Fibroblast of skin of left quadriceps (primary cell): ENCODE results near the gene CXCR4.
"Not testable (repeated sequence)": the region's sequence is repeated elsewhere in the genome, so short reads cannot be mapped to it uniquely, and the experiment has no call there.

Source experiments
- DNase-seq, 2 experiments: peaks; one replicate each; pipeline ENCODE4 v3.0.0-alpha.2; 2013; ENCODE audit warnings: low read depth in 2 of 2

Gene CXCR4

GRCh38 chr2:136115183-136115761 lies 2.7 kb downstream of the CXCR4 start:
- DNase-seq, result no peak

- DNase-seq, result no peak
Observed at GRCh38 chr2:136114382-136114781, 3.6 kb downstream of the CXCR4 start.

GRCh38 chr2:136113209-136113971 lies 4.6 kb downstream of the CXCR4 start:
- no peak for DNase-seq

DNA sequence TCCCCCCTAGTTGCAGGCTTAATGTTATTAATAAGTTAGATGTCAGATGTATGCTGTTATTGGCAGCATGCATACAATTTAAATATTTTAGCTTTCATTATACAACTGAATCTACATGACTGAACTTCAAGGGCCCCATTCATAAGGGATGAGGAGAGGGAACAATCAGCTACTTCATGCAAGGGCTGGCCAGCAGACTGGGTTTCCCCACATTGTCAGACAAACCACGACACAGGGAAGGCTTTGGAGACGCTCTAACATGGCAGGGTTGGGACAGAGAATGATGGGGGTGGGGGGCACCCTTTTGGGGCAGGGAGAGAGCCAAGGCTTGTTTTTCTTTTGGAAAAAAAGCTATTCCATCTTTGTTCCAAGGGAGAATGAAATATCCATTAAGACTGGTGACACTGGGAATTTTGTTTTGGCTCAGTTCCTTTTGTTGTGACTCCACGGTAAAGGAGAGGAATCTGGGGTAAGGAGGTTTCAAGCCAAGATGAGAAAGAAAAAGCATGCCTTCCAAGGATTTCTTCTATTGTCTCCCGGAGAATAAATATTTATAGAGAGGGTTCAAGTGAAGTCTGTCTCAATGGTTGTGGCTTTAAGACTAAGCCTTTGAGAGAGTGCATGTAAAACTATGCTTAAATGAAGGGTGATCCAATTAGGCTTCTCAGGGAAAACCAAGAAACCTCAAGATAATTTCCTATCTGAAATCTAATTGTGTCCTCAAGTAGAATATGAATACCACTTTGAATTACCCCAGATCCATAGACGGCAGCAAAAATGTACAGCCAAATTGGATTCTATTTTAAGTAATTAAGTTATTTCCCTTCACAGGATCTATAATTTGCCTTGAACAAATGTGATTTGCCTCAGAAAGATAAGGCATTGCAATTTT lies 5.4 kb downstream of the CXCR4 start:
- DNase-seq, result no peak

GRCh38 chr2:136111711-136112110 lies 6.2 kb downstream of the CXCR4 start:
- no peak for DNase-seq

GRCh38 chr2:136110526-136110925 lies 7.4 kb downstream of the CXCR4 start:
- DNase-seq, result no peak

DNA sequence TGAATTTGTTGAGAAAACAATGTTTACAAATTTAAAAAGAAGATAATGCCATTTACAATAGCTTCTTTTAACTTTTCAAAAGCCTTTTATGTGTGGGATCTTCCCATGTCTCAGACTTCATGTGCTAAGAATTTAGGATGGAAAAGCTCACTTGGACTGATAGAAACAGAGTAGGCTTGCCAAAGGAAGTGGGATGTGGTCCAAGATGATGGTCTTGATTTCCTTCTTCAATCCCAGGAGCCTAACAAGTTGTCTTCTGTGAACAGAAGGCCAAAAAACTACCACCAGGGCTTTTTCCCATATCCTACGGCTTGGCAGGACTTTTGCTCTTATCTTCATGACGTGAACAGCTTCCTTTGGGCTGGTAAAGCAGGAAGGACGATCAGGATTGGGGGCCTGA lies 9.5 kb downstream of the CXCR4 start:
- DNase-seq, result no peak

DNA sequence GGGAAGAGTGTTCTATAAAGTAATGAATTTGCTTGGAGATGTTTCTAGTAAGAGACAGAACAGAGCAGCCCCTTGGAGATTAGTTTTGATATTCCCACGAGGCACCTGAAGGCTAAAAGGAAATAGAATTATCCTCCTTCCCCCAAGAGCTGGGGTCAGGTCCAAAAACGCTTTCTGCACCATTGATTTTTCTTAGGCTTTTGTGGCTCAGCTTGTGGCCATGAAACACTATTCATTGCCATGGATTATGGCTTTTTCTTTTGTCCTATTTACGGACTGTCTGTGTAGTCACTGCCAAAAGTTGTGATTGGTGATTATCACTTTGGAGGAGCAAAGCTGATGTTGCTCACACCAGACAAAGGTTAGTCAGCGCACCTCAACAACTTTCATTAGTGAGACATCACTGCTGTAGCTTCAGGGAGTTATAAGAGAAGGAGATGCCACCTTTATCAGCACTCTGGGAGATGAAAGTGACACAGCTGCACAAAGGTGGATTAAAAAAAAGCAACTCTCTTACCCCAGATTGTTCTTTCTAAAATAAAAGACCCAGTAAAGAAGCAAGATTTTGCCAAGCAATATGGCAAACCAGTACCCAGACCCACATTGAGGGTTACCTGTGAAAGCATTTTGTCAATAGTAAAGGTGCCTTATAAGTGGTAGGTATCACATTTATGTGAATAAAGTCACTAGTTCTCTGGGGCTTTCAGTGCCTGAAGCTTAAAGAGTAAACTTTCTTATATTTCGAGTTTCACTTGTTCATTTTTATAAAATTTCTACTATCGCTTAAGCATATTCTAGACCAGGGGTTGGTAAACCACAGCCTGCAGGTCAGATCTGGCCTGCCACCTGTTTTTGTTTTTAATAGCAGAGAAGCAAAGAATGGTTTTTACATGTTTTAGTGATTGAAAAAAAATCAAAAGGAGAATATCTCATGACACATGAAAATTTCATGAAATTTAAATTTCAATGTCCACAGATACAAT lies 10.6 kb downstream of the CXCR4 start:
- no peak for DNase-seq

DNA sequence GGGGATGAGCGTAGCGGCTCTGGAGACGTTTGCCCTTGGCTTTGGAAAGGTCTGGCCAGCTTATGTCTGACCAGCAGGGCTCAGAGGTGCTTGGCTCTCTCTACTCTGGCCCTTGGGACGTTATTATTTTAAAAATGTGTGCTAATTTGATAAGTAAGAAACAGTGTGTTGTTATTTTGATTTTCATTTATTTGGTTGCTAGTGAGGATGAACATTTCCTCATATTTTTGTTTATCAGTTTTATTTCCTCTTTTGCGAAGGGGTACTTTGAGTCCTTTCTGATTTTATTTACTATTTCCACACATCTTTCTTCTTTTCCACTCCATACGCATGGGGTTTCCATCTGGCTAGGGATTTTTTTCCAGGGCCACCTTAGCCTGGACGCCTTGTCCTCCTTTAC lies 11.4 kb downstream of the CXCR4 start:
- DNase-seq, result no peak

DNA sequence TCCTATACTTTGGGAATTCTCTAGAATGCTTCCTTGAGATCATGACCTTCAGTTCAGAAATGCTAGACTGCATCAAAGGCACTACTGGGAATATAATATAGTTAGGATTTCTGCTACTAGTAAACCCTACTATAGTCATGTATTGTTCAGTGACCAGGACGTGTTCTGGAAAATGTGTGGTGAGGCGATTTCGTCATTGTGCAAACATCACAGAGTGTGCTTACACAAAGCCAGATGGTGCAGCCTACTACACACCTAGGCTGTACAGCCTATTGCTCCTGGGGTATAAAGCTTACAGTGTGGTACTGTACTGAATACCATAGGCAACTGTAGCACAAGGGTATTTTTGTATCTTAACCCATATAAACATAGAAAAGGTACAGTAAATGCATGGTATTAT lies 13.0 kb downstream of the CXCR4 start:
- DNase-seq, result no peak

DNA sequence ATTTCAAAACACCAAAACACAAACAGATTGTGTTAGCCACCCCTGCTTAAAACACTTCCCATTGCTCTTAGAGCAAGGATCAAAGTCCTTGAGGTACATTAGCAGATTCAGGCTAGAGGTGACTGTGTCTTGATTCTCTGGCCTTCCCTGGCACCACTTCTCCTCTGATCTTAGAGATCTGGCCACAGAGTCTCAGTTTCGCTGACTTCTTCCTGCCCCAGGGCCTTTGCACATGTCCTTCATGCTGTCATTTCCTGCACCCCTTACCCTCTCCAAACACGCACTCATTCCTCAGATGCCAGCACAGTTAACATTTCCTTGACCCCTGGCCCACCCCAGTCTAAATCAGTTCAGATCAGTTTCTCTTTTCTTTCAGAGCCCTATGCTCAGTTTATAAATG lies 16.9 kb downstream of the CXCR4 start:
- no peak for DNase-seq

DNA sequence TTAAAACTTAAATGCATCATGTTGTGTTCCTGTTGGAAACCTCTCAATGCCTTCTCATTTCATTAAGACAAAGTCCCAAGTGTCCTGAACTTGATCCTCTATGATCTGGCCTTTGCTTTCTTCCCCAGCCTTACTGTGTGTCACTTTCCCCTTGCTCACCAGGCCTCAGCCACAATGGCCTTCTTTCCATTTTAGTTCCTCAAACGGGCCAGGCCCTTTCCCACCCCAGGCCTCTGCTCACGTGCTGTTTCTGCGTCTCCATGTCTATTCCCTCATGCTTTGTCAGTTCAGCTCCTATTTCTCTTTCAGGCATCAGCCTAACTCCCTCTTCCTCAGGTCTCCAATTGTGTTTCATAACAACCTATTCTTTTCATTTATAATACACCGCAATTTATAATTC lies 19.5 kb downstream of the CXCR4 start:
- DNase-seq, result no peak

DNA sequence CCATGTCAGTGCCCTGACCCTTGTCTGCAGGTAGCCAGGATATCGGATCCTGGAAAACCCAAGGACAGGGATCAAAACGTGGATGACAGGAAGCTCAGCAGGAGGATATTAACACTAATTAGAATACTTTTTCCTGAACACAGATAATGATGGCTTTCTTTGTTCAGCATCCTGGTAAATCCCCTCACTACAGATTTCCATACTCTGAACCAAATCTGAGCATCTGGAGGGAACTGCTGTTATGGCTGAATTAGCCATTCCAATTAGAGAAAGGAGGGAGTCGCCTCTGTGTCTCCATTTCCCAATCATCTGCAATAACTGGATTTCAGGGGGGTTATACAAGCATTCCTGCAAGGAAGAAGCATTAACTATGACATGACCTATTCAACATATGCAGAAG lies 24.4 kb downstream of the CXCR4 start:
- DNase-seq, result no peak

GRCh38 chr2:136091899-136092298 lies 26.1 kb downstream of the CXCR4 start:
- DNase-seq, result no peak

- not testable (repeated sequence) for DNase-seq
Observed at GRCh38 chr2:136087901-136088460, 30.0 kb downstream of the CXCR4 start.

DNA sequence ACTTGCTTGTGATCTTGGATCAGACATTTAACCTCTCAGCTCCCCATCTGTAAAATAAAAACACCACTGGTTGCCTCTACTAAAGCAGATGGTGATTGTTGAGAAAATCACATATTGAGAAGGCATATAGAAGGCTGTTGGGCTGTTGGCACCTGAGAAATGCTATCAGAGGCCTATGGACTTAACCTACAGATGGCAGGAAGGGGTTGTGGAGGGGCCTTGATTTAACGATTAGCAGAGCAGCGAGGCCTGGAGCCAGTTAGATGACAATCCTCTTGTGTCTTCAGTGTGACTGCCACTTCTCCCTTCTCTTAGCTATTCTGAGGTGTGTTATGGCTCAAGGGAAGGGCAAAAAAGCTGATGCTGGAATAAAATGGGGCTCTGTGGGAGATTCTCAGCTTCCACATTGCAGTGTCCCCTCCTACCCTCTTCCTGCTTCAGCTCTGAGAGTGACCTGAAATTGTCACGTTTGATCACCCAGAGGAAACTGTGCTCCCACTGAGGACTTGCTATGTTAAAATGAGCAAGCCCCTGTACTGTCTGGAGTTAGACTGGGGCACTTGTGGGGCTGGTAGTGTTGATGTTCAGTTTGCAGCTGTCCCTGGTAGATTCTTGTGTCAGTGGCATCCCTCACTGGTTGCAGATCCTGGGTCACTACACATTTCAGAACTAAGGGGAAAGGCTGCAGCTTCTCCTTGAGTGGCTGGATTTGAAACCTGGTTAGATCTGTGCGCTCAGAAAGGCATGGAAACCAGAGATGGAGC lies 31.5 kb downstream of the CXCR4 start:
- no peak for DNase-seq

DNA sequence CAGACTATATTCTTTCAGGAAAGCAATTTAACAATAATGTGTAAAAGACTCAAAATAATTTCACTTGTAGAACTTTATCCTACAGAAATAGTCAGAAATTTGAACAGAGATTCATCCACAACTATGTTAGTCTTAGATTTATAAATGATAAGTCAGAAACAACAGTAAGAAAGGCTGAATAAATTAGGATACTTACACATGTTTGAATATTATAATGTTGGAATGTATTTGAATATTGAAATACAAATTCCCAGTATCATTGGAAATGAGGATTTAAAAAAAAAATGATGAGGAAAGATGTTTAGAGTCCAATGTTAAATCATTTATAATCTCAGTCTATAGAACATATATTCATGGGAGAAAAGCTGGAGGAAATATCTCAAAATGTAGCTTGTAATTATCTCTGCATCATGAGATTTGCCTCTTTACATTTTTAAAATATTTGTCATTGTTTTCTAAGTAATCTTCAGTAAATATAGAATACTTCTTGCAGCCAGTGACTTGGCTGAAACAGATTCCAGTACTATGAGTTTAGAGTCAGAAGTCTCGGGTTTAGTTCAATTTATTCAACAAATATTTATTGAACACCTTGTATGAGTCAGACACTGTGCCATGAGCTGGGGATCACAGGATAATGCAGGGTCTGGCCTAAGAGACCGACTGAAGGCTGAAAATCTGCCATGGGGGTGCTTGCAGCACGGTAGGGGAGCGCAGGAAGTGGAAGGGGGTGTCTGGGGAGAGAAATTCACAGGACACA lies 32.3 kb downstream of the CXCR4 start:
- DNase-seq, result no peak

DNA sequence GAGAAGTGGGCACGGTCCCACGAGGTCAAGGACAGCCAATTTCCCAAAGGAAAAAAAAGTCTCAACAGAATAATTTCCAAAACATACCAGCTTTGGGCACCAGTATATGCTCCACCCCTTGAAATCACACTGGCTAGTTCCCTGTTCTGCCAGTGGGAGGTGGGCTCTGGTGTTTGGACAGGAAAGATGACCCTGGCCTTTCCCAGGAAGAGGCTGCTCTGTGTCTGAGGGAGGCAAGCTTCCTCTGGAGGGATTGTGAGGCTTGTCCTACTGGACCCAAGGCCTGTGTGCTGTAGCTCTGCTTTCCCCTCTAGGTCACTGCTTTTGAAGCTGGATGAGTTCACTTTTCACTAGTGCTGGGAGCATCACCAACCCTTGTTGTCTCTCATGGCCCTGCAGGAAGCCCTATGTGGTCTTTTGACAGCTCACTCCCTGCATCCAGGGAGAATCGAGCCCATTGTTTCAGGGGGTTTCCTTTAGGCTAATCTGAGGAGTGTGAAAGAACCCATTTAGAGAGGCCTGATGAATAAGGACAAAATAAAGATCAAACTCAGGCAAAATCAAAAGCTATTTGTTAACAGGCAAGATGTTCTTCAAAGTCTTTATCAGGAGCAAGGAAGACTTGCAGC lies 36.3 kb downstream of the CXCR4 start:
- no peak for DNase-seq

DNA sequence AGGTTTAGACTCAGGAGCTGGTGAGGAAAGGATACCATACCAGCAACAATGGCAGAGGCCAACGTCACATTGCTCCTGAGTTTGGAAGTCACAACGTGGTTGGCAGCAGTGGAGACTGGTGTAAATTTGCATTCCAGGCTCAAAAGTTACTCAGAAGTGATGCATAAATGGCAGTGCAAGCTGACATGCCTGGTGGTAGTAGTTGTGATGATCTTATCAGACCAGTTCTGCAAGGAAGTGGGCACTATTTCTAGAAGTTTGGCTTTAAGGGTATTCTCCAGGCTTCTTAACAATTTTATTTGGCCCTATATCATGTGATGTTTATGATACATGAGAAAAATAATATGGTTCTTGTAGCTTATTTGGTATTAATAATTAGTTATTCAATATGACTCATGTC lies 37.8 kb downstream of the CXCR4 start:
- no peak for DNase-seq
